K562 (cell line): ENCODE measurements around the gene PIK3CA.

ENCODE experiments used
- CHD2 ChIP-seq: IDR thresholded peaks from 2 replicates; pipeline ENCODE4 v1.6.1; 2011; ENCODE audit warnings: low read depth, low read length
- ELK3 ChIP-seq: fragments of 450-650 bp; formaldehyde crosslinking; IDR thresholded peaks from 2 replicates; pipeline ENCODE4 v1.4.0; 2020; ENCODE audit warnings: mild to moderate bottlenecking
- ZSCAN29 ChIP-seq: fragments of 450-650 bp; IDR thresholded peaks from 2 replicates; pipeline ENCODE4 v1.6.1; 2017

- TF ChIP-seq CHD2 (no peak), ELK3 (CRISPR knock-in tag) (no peak), ZSCAN29 (no peak)
These were observed 138.2 kb downstream of the PIK3CA start for GRCh38 chr3:179286331-179286730.
